GM12878 (cell line): ENCODE measurements around the gene MACROD2. TPM values are rescaled to one million over a fixed set of nuclear protein-coding genes. Genes with fewer than 3 reads are reported as not detected.
"Not testable (repeated sequence)": the region's sequence is repeated elsewhere in the genome, so short reads cannot be mapped to it uniquely, and the experiment has no call there.

Source experiments
- ATAC-seq: fragments of 200-7000 bp; cut with Tn5 transposase; 3 replicates; pipeline ENCODE4 v1.9.1; 2020; ENCODE audit warnings: mild to moderate bottlenecking, moderate library complexity
- BruUV-seq: library from RNA; stranded (reverse); fragments of 400-500 nt; replicated peaks from 2 replicates; lab custom pipeline; 2021; lab: Mats Ljungman, UMichigan
- CTCF ChIA-PET: fragments of 300-600 bp; sonication (Branson Sonifier 250); formaldehyde crosslinking; extraction: SDS; loops from one replicate; lab custom pipeline; 2021; ENCODE audit warnings: inconsistent platforms; lab: Yijun Ruan, JAX
- POLR2A ChIA-PET: fragments of 350-600 bp; formaldehyde crosslinking; extraction: SDS; loops from one replicate; lab custom pipeline; 2021; ENCODE audit warnings: inconsistent platforms; lab: Charles Lee
- RAD21 ChIA-PET: fragments of 300-600 bp; sonication (Branson Sonifier 250); formaldehyde crosslinking; loops from one replicate; lab custom pipeline; 2023; ENCODE audit warnings: antibody characterized with exemption; ENCODE audit not compliant: unreplicated experiment; lab: Charles Lee
- SMC1A ChIA-PET: fragments of 300-600 bp; sonication (Branson Sonifier 250); formaldehyde crosslinking; loops from one replicate; lab custom pipeline; 2023; ENCODE audit not compliant: unreplicated experiment, uncharacterized antibody; lab: Charles Lee
- DNase-seq: peaks from one replicate; pipeline ENCODE4 v3.0.0-alpha.2; 2011; ENCODE audit warnings: low read depth, low spot score
- FAIRE-seq: peaks from 3 replicates; lab custom pipeline; 2011; peaks lifted over from hg19 to GRCh38; lab: Jason Lieb, UNC
- H2AFZ ChIP-seq: 2 replicates; pipeline ENCODE4 v1.6.0; 2011; ENCODE audit warnings: low read depth, low read length, control low read depth; ENCODE audit not compliant: control insufficient read depth
- H3K27ac ChIP-seq: 2 replicates; pipeline ENCODE4 v1.5.1; 2011; ENCODE audit warnings: control low read depth; ENCODE audit not compliant: control insufficient read depth, insufficient read depth
- H3K27me3 ChIP-seq, 2 experiments: replicated peaks in 1 of 2; 2 replicates each; pipeline versions ENCODE4 v1.6.0 to v1.6.1; 2011; ENCODE audit warnings: low read length in 1 of 2; ENCODE audit not compliant: control insufficient read depth in 2 of 2, insufficient read depth in 2 of 2
- H3K36me3 ChIP-seq, 2 experiments: 2 replicates each; pipeline ENCODE4 v1.5.1; 2011; ENCODE audit warnings: low read length in 1 of 2; ENCODE audit not compliant: control insufficient read depth in 2 of 2, insufficient read depth in 2 of 2
- H3K4me1 ChIP-seq: 2 replicates; pipeline ENCODE4 v1.6.1; 2011; ENCODE audit warnings: mild to moderate bottlenecking, low read length, moderate library complexity, mixed read lengths; ENCODE audit not compliant: control insufficient read depth, insufficient read depth
- H3K4me2 ChIP-seq: 2 replicates; pipeline ENCODE4 v1.6.0; 2011; ENCODE audit warnings: control low read depth; ENCODE audit not compliant: control insufficient read depth, insufficient read depth
- H3K4me3 ChIP-seq: fragments of 200-600 bp; sonication (generic); 2 replicates; pipeline ENCODE4 v1.5.1; 2016
- H3K79me2 ChIP-seq: 2 replicates; pipeline ENCODE4 v1.6.0; 2011; ENCODE audit warnings: low read length; ENCODE audit not compliant: control insufficient read depth, insufficient read depth
- H3K9ac ChIP-seq: 2 replicates; pipeline ENCODE4 v1.8.0; 2011; ENCODE audit warnings: low read length, control low read depth, mixed read lengths; ENCODE audit not compliant: control insufficient read depth, insufficient read depth
- H3K9me3 ChIP-seq: replicated peaks from 3 replicates; pipeline ENCODE4 v1.5.1; 2011; ENCODE audit warnings: mild to moderate bottlenecking, low read length; ENCODE audit not compliant: control insufficient read depth, insufficient read depth
- H4K20me1 ChIP-seq: 2 replicates; pipeline ENCODE4 v1.6.0; 2011; ENCODE audit not compliant: control insufficient read depth, insufficient read depth
- FOS ChIP-seq: IDR thresholded peaks from 3 replicates; pipeline ENCODE4 v1.6.1; 2011; ENCODE audit warnings: borderline replicate concordance; ENCODE audit not compliant: insufficient read length; ENCODE audit errors: extremely low read depth
- MYB ChIP-seq: fragments of 150-350 bp; IDR thresholded peaks from 2 replicates; pipeline ENCODE4 v1.6.1; 2014; ENCODE audit warnings: mild to moderate bottlenecking, low read depth, low read length, borderline replicate concordance
- RCOR1 ChIP-seq: conservative IDR thresholded peaks from 2 replicates; pipeline ENCODE4 v1.6.1; 2012; ENCODE audit warnings: low read depth, low read length, improper control_type of control experiment
- RUNX3 ChIP-seq: IDR thresholded peaks from 2 replicates; pipeline ENCODE4 v1.6.1; 2012; ENCODE audit warnings: low read length, inconsistent platforms
- TCF12 ChIP-seq: IDR thresholded peaks from 2 replicates; pipeline ENCODE4 v1.6.1; 2011; ENCODE audit warnings: low read depth, mild to moderate bottlenecking, low read length
- TCF3 ChIP-seq: IDR thresholded peaks from 2 replicates; pipeline ENCODE4 v1.6.1; 2012; ENCODE audit warnings: low read depth, mild to moderate bottlenecking, low read length, borderline replicate concordance; ENCODE audit not compliant: insufficient read depth
- WGBS: methylation state at CpG from one replicate; pipeline ENCODE4 v1.1.6; 2016; ENCODE audit warnings: low lambda C conversion rate; ENCODE audit not compliant: insufficient replicate concordance, insufficient coverage; ENCODE audit errors: missing lambda C conversion rate; 5-methylcytosine and 5-hydroxymethylcytosine counted together
- in situ Hi-C: fragments of 300-500 bp; cut with MboI; formaldehyde crosslinking; loops from 9 replicates; pipeline ENCODE4 v1.14.3; 2018; ENCODE audit warnings: mixed read lengths
- intact Hi-C: fragments of 100-400 bp; cut with micrococcal nuclease; formaldehyde crosslinking; loops from one replicate; pipeline ENCODE4 v1.14.2; 2022; ENCODE audit not compliant: unreplicated experiment
- polyA plus RNA-seq, 11 experiments: library from polyadenylated mRNA; depleted of rRNA in 4 of 11; unstranded in 6 of 11; stranded (reverse) in 5 of 11; fragments of >200 nt; fragmentation: Nextera tagmentation in 4 of 11; fragmentation: Illumina TruSeq in 1 of 11; extraction: Ambion mirVana in 4 of 11; extraction: Trizol in 1 of 11; gene quantifications; 1 replicate in 1 of 11; 2 replicates in 10 of 11; pipeline versions ENCODE4 v1.2.1 to v1.2.3, GENCODE V29; 2011 to 2016; ENCODE audit warnings: inconsistent platforms in 2 of 11, missing spikeins in 2 of 11, low read depth in 1 of 11
- total RNA-seq, 4 experiments: library from RNA; depleted of rRNA in 3 of 4; stranded (reverse); fragments of >200 nt in 3 of 4; fragmentation: Illumina TruSeq in 1 of 4; extraction: Trizol in 1 of 4; gene quantifications; 2 replicates each; pipeline versions ENCODE4 v1.2.1 to v1.2.3, GENCODE V29; 2013 to 2021
- TF ChIP-seq, protein P1 (sequence below): IDR thresholded peaks from 2 replicates; pipeline ENCODE4 v1.6.1; 2011; ENCODE audit warnings: low read depth, low read length, improper control_type of control experiment, borderline replicate concordance
- TF ChIP-seq, protein P2 (sequence below): fragments of 450-650 bp; IDR thresholded peaks from 2 replicates; pipeline ENCODE4 v1.6.1; 2017; ENCODE audit warnings: antibody characterized with exemption, mild to moderate bottlenecking, moderate library complexity

MACROD2 gene
- total and polyA plus RNA-seq, 10 of the 15 experiments (the other 5 are each of a cell fraction or from before 2014, with no cell fraction given) = 1.1 to 21.5 (median 2.2) TPM

- TF ChIP-seq TCF3 (no peak), TCF12 (no peak)
- TF ChIP-seq, protein P1, sequence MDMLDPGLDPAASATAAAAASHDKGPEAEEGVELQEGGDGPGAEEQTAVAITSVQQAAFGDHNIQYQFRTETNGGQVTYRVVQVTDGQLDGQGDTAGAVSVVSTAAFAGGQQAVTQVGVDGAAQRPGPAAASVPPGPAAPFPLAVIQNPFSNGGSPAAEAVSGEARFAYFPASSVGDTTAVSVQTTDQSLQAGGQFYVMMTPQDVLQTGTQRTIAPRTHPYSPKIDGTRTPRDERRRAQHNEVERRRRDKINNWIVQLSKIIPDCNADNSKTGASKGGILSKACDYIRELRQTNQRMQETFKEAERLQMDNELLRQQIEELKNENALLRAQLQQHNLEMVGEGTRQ = no peak
Measured at GRCh38 chr20:14220986-14221385, 225.7 kb downstream of the MACROD2 start (continued).

- Histone ChIP-seq H4K20me1 (no peaks in the 10 kb centered on the region), H3K79me2 (no peaks in the 10 kb centered on the region), H3K9me3 (no peaks in the 10 kb centered on the region), H3K4me2 (no peak overlapping the region), H3K27me3 (no peaks in the 10 kb centered on the region), H3K4me3 (no peak overlapping the region), H3K36me3 (no peaks in the 10 kb centered on the region), H3K9ac (no peak overlapping the region), H3K4me1 (no peaks in the 10 kb centered on the region), H2AFZ (no peak overlapping the region), H3K27ac (no peak overlapping the region)
- CTCF ChIA-PET = no interaction called here
- TF ChIP-seq MYB = no peak
- no peak for TF ChIP-seq RUNX3
- TF ChIP-seq, protein P2, sequence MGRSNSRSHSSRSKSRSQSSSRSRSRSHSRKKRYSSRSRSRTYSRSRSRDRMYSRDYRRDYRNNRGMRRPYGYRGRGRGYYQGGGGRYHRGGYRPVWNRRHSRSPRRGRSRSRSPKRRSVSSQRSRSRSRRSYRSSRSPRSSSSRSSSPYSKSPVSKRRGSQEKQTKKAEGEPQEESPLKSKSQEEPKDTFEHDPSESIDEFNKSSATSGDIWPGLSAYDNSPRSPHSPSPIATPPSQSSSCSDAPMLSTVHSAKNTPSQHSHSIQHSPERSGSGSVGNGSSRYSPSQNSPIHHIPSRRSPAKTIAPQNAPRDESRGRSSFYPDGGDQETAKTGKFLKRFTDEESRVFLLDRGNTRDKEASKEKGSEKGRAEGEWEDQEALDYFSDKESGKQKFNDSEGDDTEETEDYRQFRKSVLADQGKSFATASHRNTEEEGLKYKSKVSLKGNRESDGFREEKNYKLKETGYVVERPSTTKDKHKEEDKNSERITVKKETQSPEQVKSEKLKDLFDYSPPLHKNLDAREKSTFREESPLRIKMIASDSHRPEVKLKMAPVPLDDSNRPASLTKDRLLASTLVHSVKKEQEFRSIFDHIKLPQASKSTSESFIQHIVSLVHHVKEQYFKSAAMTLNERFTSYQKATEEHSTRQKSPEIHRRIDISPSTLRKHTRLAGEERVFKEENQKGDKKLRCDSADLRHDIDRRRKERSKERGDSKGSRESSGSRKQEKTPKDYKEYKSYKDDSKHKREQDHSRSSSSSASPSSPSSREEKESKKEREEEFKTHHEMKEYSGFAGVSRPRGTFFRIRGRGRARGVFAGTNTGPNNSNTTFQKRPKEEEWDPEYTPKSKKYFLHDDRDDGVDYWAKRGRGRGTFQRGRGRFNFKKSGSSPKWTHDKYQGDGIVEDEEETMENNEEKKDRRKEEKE = no peak
- no peak for TF ChIP-seq FOS
- TF ChIP-seq RCOR1 = no peak
- FAIRE-seq = no peak
- in situ Hi-C loops (no loop called here), intact Hi-C loops (no loop called here)
- SMC1A ChIA-PET = interaction anchor here (1.2 to 1.5 kb wide), 2 partner anchors 13 to 20 kb away, joined by 3 to 7 read pairs; no protein-coding TSS in a partner anchor
- no TSS peak for BruUV-seq
- ATAC-seq = no peak
- DNase-seq = no peak
- WGBS = 38% methylated on average over 3 of the region's 3 CpGs
- RAD21 ChIA-PET = interaction anchor here (0.9 kb wide), 1 partner anchor 1014 kb away, joined by 3 read pairs; no protein-coding TSS in a partner anchor
- POLR2A ChIA-PET = no interaction called here
Measured at GRCh38 chr20:14223806-14224205, 228.5 kb downstream of the MACROD2 start.

DNA sequence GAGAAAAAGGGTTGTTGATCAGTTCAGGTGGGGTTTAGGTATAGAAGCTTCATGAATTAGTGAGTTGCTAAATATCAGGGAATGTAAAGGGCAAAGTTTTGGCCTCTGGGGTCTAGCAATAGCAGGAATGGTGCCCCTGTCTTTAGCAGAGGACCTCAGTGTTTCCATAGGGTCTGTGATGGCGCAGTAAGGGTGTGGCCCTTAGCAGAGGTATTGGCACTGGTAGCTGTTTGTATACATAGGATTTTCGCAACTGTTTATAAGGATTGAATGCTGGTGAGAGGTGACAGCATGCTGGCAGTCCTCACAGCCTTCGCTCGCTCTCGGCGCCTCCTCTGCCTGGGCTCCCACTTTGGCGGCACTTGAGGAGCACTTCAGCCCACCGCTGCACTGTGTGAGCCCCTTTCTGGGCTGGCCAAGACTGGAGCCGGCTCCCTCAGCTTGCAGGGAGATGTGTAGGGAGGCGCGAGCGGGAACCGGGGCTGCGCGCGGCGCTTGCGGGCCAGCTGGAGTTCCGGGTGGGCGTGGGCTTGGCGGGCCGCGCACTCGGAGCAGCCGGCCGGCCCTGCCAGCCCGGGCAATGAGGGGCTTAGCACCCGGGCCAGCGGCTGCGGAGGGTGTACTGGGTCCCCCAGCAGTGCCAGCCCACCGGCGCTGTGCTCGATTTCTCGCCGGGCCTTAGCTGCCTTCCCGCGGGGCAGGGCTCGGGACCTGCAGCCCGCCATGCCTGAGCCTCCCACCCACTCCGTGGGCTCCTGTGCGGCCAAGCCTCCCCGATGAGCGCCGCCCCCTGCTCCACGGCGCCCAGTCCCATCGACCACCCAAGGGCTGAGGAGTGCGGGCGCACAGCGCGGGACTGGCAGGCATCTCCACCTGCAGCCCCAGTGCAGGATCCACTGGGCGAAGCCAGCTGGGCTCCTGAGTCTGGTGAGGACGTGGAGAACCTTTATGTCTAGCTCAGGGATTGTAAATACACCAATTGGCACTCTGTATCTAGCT, 231.0 kb downstream of the MACROD2 start:
- H3K4me2 ChIP-seq, intact Hi-C loops, FAIRE-seq, H3K9ac ChIP-seq, H3K27ac ChIP-seq, POLR2A ChIA-PET, ATAC-seq, BruUV-seq, H4K20me1 ChIP-seq, H3K79me2 ChIP-seq, H3K27me3 ChIP-seq, H2AFZ ChIP-seq, H3K4me1 ChIP-seq, H3K4me3 ChIP-seq, in situ Hi-C loops, RAD21 ChIA-PET, H3K36me3 ChIP-seq, H3K9me3 ChIP-seq, DNase-seq, SMC1A ChIA-PET: not testable (repeated sequence)
- CTCF ChIA-PET = interaction anchor here (0.7 kb wide), 1 partner anchor 36 kb away, joined by 3 read pairs; no protein-coding TSS in a partner anchor
- WGBS = 45% methylated on average over 35 of the region's 53 CpGs
